Jurkat, Clone E6-1 (cell line): ENCODE data around the gene PKD2L2. TPM values are rescaled to one million over a fixed set of nuclear protein-coding genes. Genes with fewer than 3 reads are reported as not detected.
A peak's percentile ranks its signal among the peaks of the same experiment; 100 is the strongest.
"Not testable (repeated sequence)": the region's sequence is repeated elsewhere in the genome, so short reads cannot be mapped to it uniquely, and the experiment has no call there.

Experiments
- DNase-seq: peaks from one replicate; pipeline ENCODE4 v3.0.0-alpha.2; 2011; ENCODE audit warnings: low read depth, low spot score
- H3K4me3 ChIP-seq: 2 replicates; pipeline ENCODE4 v1.5.1; 2011; ENCODE audit warnings: mild to moderate bottlenecking, low read length, control low read depth, moderate library complexity
- polyA plus RNA-seq: library from polyadenylated mRNA; unstranded; fragments of >200 nt; gene quantifications from one replicate; pipeline ENCODE4 v1.2.1, GENCODE V29; 2012; ENCODE audit warnings: missing spikeins; ENCODE audit not compliant: insufficient read length, insufficient read depth

PKD2L2 gene
- not detected for polyA plus RNA-seq

DNA sequence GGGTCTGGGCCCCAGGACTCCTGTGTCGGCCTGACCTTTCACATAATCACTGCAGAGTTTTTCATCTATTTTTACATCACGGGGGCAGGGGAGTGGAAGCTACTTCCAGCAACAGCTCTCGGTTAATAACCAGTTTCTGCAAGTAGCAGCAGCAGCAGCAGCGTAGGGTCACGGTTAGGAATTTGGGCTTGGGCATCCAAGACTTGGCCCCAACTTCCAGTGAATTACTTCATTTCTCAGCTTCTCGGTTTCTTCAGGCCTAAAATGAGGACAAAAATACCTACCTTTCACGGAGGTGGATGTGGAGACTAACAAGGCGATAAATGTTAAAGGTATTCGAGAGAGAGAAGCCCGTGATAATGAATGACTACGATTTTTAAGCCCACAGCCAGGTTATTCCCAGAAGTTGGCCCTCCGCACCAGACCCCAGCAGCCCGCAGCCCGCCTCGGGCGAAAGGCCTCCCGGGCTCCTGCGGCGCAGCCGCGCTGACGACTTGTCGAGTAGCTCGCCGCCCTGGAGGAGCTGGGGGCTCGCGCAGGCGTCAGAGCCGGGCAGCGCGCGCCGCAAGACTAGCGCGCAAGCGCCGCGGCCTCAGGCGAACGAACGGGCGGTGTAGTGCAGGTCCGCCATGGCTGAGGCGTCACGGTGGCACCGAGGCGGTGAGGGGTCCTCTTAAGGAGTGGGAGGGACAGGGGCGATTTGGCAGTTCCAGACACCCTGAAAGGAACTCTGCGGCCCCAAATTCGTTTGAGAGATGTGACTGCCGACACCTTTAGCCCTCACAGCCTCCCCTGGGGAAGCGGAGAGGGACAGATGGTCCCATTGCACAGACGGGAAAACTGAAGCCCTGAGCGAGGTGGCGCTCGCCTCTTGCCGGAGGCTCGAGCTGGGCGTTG, at the start of gene PKD2L2:
Gene PKD2L2, plus strand, starts transcription at position 595 of the 897 bp plus-strand sequence. Its CDS starts 35 bp downstream, at position 630.
- peak; percentile 87 for DNase-seq
- peak within 1 kb of the TSS; percentile 84 for H3K4me3 ChIP-seq

DNA sequence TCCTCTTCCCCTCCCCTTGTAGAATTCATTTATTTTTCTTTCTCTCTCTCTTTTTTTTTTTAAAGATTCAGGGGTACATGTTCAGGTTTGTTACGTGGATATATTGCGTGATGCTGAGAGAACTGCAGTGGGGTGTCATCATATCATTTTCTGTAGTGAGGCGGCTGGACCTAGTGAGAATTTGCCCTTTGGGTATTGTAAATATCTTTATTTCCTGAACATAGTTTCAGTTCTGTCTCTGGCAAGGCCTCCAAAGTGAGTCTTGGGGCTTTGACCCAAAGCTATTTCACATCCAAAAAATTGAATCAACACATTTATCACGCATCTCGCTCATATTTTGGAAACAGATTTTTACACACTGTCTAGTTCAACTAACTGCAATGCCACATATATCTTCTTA, 47.0 kb upstream of the PKD2L2 start:
- DNase-seq: no peak
- H3K4me3 ChIP-seq: no peak overlapping the region

DNA sequence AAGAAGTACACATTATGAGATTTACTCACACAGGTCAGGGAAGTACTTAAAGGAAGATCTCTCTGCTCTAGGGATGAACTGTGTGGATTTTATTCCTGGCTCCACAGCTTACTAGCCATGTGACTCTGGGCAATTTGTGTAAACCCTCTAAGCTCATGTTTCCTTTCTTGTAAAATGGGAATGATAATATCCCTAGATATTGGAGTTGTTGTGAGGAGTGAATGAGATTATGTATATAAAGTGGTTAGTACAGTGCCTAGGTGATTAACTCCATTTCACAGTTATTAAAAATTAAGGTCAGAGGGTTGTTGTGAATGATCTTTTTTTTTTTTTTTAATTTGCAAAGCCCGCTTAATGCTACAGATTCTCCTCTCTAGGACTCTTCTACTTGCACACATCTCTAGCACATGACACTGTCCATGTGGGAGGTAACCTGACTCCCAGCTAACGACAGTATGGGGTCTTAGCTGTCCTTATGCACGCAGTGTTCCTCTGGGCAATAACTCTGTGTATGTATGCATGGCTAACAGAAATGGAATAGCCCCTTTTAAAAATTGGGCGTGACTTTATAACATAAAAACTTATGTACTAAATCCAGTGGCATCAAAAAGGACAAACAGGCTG, 45.5 kb upstream of the PKD2L2 start:
- no peak for DNase-seq
- no peak overlapping the region for H3K4me3 ChIP-seq

DNA sequence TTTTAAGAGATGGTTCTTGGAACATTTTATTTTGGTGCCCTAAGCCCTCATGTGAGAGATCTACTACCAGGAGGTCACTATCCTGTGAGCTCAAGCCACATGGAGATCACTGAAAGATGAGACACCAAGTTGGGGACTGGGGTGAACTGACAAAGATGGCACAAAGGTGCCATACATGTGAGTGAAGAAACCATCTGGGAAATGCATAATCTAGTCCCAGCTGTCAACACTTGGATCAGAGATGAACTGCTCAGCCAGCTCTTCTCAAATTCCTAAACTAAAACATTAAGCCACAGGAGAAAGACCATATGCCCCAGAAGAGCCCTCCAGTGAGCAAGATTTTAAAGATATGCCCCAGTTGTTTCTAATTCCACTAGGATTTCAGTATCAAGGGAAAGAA, 43.8 kb upstream of the PKD2L2 start:
- DNase-seq: no peak

DNA sequence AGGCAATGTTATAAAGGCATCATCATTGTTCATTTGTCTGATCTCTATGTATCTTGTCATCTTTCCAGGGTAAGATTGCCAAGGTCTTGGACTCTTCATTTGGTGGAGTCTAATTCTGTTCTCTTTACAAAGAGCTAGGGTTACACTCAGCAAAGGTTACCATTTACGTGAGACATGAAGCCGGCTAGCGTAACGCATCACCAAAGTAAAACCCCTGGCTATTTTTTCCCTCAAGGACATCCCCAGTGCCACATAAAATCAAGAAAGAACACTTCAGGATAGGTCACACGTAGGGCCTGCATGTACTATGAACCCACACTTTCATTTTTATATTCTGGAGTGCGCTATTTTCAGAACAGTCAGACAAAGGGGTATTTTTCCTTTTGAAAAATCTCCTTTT, 41.6 kb upstream of the PKD2L2 start:
- H3K4me3 ChIP-seq: no peak overlapping the region
- DNase-seq: no peak

More for the DNA sequence above, 43.8 kb upstream of the PKD2L2 start:
- no peak overlapping the region for H3K4me3 ChIP-seq

DNA sequence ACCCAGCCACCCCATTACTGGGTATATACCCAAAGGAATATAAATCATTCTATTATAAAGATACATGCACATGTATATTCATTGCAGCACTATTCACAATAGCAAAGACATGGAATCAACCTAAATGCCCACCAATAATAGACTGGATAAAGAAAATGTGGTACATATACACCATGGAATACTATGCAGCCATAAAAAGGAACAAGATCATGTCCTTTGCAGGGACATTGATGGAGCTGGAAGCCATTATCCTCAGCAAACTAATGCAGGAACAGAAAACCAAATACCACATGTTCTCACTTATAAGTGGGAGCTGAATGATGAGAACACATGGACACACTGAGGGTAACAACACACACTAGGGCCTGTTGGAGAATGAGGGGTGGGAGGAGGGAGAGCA, 36.1 kb upstream of the PKD2L2 start:
- not testable (repeated sequence) for H3K4me3 ChIP-seq, DNase-seq

DNA sequence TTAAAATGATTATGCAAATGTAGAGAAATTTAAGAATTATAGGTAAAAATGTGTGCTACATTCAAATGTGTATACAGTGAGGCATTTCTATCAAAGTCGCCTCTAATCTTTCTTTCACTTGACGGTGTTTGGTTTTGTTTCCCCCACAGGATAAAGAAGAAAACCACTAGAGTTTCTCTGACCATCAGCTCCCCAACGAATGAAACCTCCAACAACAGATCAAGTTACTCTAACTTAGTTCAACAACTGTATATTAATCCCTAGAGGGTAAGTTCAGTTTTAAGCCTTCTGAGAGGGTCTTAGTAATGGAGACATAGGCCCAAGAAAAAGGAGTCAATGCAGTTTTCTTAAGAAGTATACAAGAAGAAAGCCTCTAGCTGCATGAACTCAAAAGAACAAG, 33.1 kb upstream of the PKD2L2 start:
- DNase-seq: no peak
- no peak overlapping the region for H3K4me3 ChIP-seq

DNA sequence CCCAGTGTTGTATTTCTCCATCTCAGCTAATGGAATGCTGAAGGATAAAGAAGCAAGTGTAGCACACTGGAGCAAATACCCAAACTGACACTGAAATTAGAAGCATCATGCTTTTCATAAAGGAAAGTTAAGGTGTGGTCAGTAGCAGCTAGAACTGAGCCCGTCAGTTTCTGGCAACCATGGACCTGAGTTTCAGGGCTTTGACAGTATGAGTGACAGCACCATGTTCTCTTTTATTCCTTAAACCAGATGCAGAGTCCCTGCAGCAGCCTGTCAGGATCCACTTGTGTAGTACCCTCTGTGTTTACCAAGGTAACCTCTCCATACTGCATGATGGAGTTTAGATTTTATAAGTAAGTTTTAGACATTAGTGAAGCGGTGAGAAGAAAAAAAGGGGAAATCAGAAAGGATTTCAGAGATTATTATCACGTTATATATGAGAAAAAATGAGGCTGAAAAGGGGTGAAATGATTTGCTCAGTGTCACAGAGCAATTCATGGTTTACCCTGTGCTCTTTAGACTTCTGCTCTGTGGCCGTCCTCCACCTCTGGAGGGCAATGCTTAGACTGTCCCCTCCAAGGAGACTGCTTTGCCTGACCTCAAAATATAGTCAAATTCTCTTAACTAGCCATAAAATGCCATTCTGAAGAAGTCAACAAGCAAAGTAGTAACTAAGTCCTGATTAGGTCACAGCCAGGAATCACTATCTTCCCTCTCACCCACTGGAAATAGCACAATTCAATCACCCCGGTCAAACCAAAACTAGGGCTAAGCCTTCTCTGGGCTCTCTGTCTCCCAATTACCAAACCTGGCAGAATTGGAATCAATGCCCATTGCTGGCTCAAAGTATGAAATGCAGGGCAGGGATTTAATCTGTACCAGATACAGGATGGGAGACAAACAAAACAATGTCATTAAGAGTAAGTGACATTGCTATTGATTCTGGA, 32.1 kb upstream of the PKD2L2 start:
- no peak for DNase-seq
- H3K4me3 ChIP-seq: no peak overlapping the region

DNA sequence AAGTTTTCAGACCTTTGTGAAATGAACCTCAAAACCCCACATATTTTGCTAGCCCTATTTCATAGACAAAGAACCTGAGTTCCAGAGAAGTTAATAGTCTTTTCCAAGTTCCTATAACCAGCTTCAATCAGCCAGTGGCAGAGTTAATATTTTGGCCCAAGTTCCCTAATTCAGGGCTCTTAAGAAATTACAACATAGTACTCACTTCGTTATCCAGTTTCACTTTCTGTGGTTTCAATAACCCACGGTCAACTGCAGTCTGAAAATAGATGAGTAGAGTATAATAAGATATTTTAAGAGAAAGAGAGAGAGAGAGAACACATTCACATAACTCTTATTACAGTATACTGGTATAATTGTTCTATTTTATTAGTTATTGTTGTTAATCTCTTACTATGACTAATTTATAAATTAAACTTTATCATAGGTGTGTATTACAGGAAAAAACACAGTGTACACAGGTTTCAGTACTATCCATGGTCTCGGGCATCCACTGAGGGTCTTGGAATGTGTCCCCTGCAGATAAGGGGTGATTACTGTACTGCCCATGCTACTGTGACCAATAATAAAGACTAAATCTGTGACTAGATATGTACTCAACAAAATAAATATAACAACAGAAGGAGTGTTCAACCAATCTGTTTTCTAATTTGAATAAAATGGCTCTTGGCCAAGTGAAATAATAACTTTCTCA, 30.9 kb upstream of the PKD2L2 start:
- H3K4me3 ChIP-seq: no peak overlapping the region
- no peak for DNase-seq

DNA sequence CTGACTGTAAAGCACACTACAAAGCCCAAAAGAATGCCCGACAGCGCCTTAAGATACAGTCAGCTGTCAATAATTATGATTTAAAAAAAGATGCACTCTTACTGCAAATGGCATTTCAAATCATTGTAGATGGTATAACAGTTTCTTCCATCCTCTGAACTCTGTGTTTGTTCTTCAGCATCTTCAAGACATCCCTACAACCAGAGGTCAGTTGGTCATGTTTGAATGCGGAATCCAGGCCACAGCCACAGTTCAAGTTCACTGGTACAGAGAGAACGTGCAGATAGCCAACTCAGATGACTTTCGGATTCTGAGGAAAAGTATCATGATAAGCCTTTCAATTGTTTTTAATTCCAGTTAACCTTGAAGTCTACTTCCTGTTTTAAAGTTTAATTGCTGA, 30.3 kb upstream of the PKD2L2 start:
- DNase-seq: no peak
- no peak overlapping the region for H3K4me3 ChIP-seq

DNA sequence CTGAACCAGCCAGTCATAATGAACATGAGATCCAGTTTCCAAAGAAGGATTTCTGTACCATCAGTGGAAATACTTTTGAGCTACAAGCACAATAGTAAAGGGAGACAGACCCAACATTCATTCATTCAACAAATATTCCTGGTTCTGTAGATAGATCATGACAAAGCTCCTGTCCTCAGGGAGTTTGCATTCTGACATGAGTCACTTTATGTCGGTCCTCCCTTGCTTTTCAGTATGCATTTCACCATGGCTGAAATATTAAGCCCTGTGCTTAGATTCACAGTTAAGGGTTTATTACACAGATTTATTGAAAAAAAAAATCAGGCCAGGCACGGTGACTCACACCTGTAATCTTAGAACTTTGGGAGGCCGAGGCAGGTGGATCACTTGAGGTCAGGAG, 27.0 kb upstream of the PKD2L2 start:
- DNase-seq: no peak
- no peak overlapping the region for H3K4me3 ChIP-seq

DNA sequence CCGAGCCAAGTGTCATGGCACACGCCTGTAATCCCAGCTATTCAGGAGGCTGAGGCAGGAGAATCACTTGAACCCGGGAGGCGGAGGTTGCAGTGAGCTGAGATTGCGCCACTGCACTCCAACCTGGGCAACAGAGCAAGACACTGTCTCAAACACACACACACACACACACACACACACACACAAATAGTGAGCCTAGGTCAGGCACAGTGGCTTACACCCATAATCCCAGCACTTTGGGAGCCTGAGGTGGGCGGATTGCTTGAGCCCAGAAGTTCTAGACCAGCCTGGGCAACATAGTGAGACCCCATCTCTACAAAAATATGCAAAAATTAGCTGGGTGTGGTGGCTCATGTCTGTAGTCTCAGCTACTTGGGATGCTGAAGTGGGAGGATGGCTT, 25.6 kb upstream of the PKD2L2 start:
- H3K4me3 ChIP-seq, DNase-seq: not testable (repeated sequence)

DNA sequence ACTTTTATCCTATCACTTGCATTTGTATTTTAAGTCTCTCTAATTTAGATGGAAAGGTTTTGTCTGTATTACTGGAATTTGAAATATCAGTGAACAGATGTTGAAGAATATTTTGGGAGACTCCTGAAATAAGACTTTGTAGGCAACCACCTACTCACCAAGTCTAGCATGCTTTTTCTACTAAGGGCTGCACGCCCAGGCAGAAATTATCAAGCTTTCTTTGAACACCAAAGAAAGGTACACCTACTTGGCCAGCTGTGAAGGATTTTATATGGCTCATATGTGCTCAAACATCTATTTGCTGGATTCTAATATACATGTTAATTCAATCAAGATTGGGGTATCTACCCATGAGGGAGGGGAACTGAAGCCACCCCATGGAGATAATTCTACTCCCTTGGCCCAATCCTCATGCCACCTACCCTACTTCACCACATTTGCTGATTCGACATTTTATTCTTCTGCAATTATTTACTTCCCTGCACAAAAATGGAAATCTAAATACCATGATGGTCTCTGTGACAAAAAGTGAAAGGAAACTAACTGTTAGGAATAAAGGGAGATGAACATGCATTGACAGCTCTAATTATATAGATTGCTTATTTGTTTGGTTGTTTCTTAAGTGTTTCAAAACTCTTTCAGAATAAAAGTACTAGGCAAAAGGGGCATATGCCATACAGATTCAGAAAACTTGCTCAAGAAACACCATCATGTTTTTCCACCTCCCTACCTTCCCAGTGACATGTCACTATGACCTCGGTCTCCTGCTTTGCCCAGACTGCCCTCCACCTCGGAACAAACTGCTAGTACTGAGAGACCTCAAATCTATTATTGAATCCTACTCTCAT, 22.5 kb upstream of the PKD2L2 start:
- no peak for DNase-seq
- H3K4me3 ChIP-seq: no peak overlapping the region

DNA sequence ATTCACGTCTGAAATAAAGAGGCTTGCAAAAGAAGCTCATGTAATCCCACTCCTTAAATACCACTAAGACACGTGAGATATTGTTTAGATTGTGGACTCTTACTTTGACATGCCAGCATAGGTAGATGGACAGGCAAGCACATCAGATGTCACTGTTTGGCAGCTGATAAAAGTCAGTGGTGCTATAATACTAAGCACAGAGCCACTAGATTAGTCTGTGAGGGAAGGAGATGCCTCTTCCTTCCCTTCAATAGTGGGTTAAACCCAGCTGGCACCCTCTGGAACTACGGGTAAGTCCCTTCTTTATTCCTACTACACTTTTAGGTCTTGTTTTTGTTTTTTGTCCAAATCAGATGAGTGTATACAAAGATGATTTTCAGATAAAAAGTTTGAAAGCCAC, 21.6 kb upstream of the PKD2L2 start, which contains the start of gene MYOT:
Gene MYOT, plus strand, starts transcription at position 197 of the 400 bp plus-strand sequence. CDS start 2,792 bp downstream, outside the sequence.
- H3K4me3 ChIP-seq: no peak within 1 kb of the TSS
- DNase-seq: no peak

DNA sequence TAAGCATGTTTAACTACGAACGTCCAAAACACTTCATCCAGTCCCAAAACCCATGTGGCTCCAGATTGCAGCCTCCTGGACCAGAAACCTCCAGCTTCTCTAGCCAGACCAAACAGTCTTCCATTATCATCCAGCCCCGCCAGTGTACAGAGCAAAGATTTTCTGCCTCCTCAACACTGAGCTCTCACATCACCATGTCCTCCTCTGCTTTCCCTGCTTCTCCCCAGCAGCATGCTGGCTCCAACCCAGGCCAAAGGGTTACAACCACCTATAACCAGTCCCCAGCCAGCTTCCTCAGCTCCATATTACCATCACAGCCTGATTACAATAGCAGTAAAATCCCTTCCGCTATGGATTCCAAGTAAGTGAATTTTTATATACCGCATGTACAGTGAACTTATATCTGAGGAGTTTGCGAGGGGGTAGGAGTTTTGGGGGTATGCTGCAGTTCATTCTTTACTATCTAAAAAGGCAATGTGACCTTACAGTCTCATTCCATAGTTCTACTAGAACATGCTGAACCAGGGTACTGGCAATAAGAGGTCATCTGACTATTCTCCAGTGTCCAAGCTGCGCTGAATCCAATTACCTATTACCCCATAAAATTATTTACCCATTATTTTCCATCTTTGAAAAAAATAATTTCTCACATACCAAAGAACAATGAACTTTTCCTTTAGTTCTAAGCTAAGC, 18.5 kb upstream of the PKD2L2 start:
- no peak for DNase-seq
- no peak overlapping the region for H3K4me3 ChIP-seq

DNA sequence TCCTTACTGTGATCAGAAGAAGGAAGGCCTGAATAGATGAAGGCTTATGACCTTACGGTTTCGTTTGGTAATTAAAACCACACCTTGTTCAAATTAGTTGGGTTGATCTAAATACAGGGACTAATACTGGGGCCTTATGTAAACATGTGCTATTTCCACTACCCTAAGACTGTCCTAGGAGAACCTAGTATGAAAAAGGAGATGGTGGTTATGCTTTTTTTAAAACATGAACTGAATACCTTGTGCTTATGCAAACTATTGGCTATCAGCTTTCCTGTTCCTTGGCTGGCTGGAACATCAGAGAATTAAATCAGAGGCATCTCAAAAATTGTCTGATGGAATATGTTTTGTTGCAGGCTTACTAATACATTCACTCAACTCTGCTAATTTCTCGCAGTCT, 17.7 kb upstream of the PKD2L2 start:
- no peak for DNase-seq
- H3K4me3 ChIP-seq: no peak overlapping the region

DNA sequence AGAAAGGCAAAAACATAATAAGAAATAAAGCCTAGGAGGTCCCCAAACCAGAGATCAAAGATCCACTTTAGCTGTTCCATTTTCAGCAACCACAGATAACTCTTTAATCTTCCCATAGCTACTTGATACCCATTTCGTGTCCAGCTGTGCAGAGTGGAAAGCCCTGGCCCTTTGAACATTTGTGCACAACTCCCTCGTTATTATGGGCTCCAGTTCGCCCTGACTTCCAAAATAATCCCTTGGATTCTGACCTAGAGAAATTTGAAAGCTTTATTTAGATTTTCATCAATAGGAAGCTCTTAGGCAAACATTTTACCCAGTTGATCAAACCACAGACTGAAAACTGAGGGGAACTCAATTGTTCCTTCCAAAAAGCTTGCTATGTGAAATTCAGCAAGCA, 16.8 kb upstream of the PKD2L2 start:
- DNase-seq: no peak
- H3K4me3 ChIP-seq: no peak overlapping the region
